ENCODE measurements around the gene SPATA18. TPM values are rescaled to one million over a fixed set of nuclear protein-coding genes. Genes with fewer than 3 reads are reported as not detected.

Gene SPATA18
- total and polyA plus RNA-seq, 9 of the 15 experiments (the other 6 are each of a cell fraction or from before 2014, with no cell fraction given) = 0.09 TPM; not detected in 8

DNA sequence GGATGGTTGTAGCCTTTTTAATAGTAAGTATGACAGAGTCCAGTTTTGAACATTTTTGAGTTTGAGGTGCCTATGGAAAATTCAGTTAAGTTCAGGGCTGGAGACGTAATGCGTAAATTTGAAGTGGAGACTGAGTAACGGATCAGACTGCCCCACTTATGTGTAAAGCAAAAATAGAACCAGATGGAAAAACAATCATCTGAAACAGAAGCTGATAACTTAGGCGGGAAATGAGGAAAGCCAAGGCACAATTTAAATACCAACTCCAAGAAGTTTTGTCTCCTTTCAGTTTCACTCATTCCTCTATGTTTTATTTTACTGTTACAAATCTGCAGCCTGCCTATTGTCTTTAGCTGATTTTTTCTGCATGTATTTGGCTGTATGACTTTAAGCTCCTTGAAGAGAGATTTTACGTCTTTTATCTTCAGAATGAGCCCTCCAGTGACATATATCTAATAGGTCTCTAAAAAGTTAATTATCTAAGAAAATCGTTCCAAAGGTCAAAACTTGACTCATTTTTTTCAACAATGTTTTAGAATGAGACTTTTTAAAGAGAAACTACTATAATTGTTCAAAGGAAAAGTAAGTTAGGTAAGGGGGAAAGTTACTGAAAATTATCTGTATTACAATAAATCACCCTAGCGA is 14.1 kb upstream of the SPATA18 start (continued):
- TF ChIP-seq HEY1 (CRISPR knock-in tag; IDR thresholded peaks at IDR 0.05; ENCODE audit: borderline replicate concordance) = no peak
- TF ChIP-seq DIDO1 (tag; IDR thresholded peaks at IDR 0.05; ENCODE audit: low read depth) = no peak

- ATAC-seq (no peak), FAIRE-seq (no peak), DNase-seq (ENCODE audit: extremely low read depth in 1 of 4, low spot score in 3 of 4) (no peak)
- TF ChIP-seq ZNF23 (CRISPR knock-in tag; IDR thresholded peaks at IDR 0.05) (no peak), GTF2F1 (IDR thresholded peaks at IDR 0.05; ENCODE audit: low read depth, low read length) (no peak), E2F1 (CRISPR knock-in tag; IDR thresholded peaks at IDR 0.05) (no peak), ZNF311 (CRISPR knock-in tag; IDR thresholded peaks at IDR 0.05) (no peak), PML (IDR thresholded peaks at IDR 0.05; ENCODE audit: low read length) (no peak), DPF2 (IDR thresholded peaks at IDR 0.05) (no peak), SMAD4 (CRISPR knock-in tag; conservative IDR thresholded peaks at IDR 0.05) (no peak), SMARCA5 (IDR thresholded peaks at IDR 0.05) (no peak), SREBF2 (CRISPR knock-in tag; IDR thresholded peaks at IDR 0.05) (no peak), ZEB2 (IDR thresholded peaks at IDR 0.05) (no peak), ZNF76 (CRISPR knock-in tag; IDR thresholded peaks at IDR 0.05; ENCODE audit: borderline replicate concordance) (no peak), TOE1 (IDR thresholded peaks at IDR 0.05; ENCODE audit: borderline replicate concordance) (no peak), TOE1 (CRISPR knock-in tag; IDR thresholded peaks at IDR 0.05; ENCODE audit: borderline replicate concordance, low read depth) (no peak), U2AF1 (optimal IDR thresholded peaks at IDR 0.05; ENCODE audit: low read depth, low read length) (no peak), MCM3 (IDR thresholded peaks at IDR 0.05) (no peak)
- TF ChIP-seq, protein P1, sequence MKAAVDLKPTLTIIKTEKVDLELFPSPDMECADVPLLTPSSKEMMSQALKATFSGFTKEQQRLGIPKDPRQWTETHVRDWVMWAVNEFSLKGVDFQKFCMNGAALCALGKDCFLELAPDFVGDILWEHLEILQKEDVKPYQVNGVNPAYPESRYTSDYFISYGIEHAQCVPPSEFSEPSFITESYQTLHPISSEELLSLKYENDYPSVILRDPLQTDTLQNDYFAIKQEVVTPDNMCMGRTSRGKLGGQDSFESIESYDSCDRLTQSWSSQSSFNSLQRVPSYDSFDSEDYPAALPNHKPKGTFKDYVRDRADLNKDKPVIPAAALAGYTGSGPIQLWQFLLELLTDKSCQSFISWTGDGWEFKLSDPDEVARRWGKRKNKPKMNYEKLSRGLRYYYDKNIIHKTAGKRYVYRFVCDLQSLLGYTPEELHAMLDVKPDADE (conservative IDR thresholded peaks at IDR 0.05; ENCODE audit: control insufficient read depth, low read depth, low read length) = no peak
- H3K27ac ChIP-seq (ENCODE audit: extremely low read depth, low read depth, low read length) = no peak overlapping the region
- no peaks in the 10 kb centered on the region for H3K36me3 ChIP-seq (ENCODE audit: control insufficient read depth, insufficient read depth, low read length)
- BruUV-seq (replicated peaks) = no TSS peak
- H3K4me3 ChIP-seq = peak overlapping the region; percentile 33
- ChIA-PET CTCF (ENCODE audit: low intra/inter-chr PET ratio) (no interaction called here), POLR2A (no interaction called here)
- in situ Hi-C loops (cut with MboI) (no loop called here), intact Hi-C loops (cut with micrococcal nuclease) (no loop called here)
- H2AFZ ChIP-seq (ENCODE audit: low read depth, low read length) = no peak overlapping the region
- H3K9ac ChIP-seq (ENCODE audit: insufficient read depth in 1 of 2, low read depth in 2 of 2, low read length in 2 of 2) = no peak overlapping the region
- peaks cover 6 to 12% of the 10 kb centered on the region in 2 experiments; a peak in 2 of 5 replicates for H3K27me3 ChIP-seq (ENCODE audit: control insufficient read depth in 2 of 2, insufficient read depth in 2 of 2, low read length in 2 of 2)
- H4K20me1 ChIP-seq (replicated peaks; ENCODE audit: control insufficient read depth, insufficient read depth, low read length) = no peaks in the 10 kb centered on the region
- H3K4me2 ChIP-seq (ENCODE audit: insufficient read depth, low read length) = no peak overlapping the region
- no peaks in the 10 kb centered on the region for H3K79me2 ChIP-seq (ENCODE audit: control insufficient read depth, insufficient read depth, low read length)
- H3K9me3 ChIP-seq (replicated peaks; ENCODE audit: control insufficient read depth, insufficient read depth, low read depth, low read length) = no peaks in the 10 kb centered on the region
- under 1% methylated on average over 13 of the region's 25 CpGs for WGBS (ENCODE audit: insufficient coverage, low coverage, missing lambda C conversion rate)
- H3K9me1 ChIP-seq (ENCODE audit: control insufficient read depth, insufficient read depth, low read length) = no peaks in the 10 kb centered on the region
- peaks cover 0 to 8% of the 10 kb centered on the region in 2 experiments; a peak in 2 of 5 replicates for H3K4me1 ChIP-seq (replicated peaks in 1 of 2; ENCODE audit: control insufficient read depth in 2 of 2, insufficient read depth in 2 of 2, low read length in 2 of 2)
Observed at GRCh38 chr4:52037689-52038102, 13.4 kb upstream of the SPATA18 start.

Measured in K562 (cell line).